ENCODE measurements around the gene ANKRD13D.
A peak's percentile ranks its signal among the peaks of the same experiment; 100 is the strongest.

Gene ANKRD13D

GRCh38 chr11:67271541-67272284, 17.4 kb upstream of the ANKRD13D start:
- Histone ChIP-seq H3K9me3 (ENCODE audit: control insufficient read depth, insufficient read depth, low read length) (no peaks in the 10 kb centered on the region), H3K4me1 (ENCODE audit: control insufficient read depth, insufficient read depth, low read length) (peaks cover 16% of the 10 kb centered on the region), H3K36me3 (ENCODE audit: control insufficient read depth, insufficient read depth, low read length) (peaks cover 17% of the 10 kb centered on the region), H3K27me3 (ENCODE audit: control insufficient read depth, insufficient read depth, low read length) (no peaks in the 10 kb centered on the region), H3K4me3 (ENCODE audit: low read depth, low read length) (no peak overlapping the region), H3K9ac (ENCODE audit: low read depth, low read length) (no peak overlapping the region)

GRCh38 chr11:67272327-67273259, 16.5 kb upstream of the ANKRD13D start:
- H3K4me3 ChIP-seq (ENCODE audit: low read depth, low read length) = no peak overlapping the region
- H3K9me3 ChIP-seq (ENCODE audit: control insufficient read depth, insufficient read depth, low read length) = no peaks in the 10 kb centered on the region
- no peaks in the 10 kb centered on the region for H3K27me3 ChIP-seq (ENCODE audit: control insufficient read depth, insufficient read depth, low read length)
- peaks cover 16% of the 10 kb centered on the region for H3K4me1 ChIP-seq (ENCODE audit: control insufficient read depth, insufficient read depth, low read length)
- H3K9ac ChIP-seq (ENCODE audit: low read depth, low read length) = no peak overlapping the region
- H3K36me3 ChIP-seq (ENCODE audit: control insufficient read depth, insufficient read depth, low read length) = peaks cover 17% of the 10 kb centered on the region

GRCh38 chr11:67273260-67273990, 15.7 kb upstream of the ANKRD13D start:
- H3K4me3 ChIP-seq (ENCODE audit: low read depth, low read length) = no peak overlapping the region
- H3K36me3 ChIP-seq (ENCODE audit: control insufficient read depth, insufficient read depth, low read length) = peaks cover 19% of the 10 kb centered on the region
- no peak overlapping the region for H3K9ac ChIP-seq (ENCODE audit: low read depth, low read length)
- peaks cover 16% of the 10 kb centered on the region for H3K4me1 ChIP-seq (ENCODE audit: control insufficient read depth, insufficient read depth, low read length)
- no peaks in the 10 kb centered on the region for H3K27me3 ChIP-seq (ENCODE audit: control insufficient read depth, insufficient read depth, low read length)
- H3K9me3 ChIP-seq (ENCODE audit: control insufficient read depth, insufficient read depth, low read length) = no peaks in the 10 kb centered on the region

- Histone ChIP-seq H3K9ac (ENCODE audit: low read depth, low read length) (no peak overlapping the region), H3K4me3 (ENCODE audit: low read depth, low read length) (no peak overlapping the region), H3K36me3 (ENCODE audit: control insufficient read depth, insufficient read depth, low read length) (peaks cover 23% of the 10 kb centered on the region), H3K9me3 (ENCODE audit: control insufficient read depth, insufficient read depth, low read length) (no peaks in the 10 kb centered on the region), H3K4me1 (ENCODE audit: control insufficient read depth, insufficient read depth, low read length) (peaks cover 11% of the 10 kb centered on the region), H3K27me3 (ENCODE audit: control insufficient read depth, insufficient read depth, low read length) (no peaks in the 10 kb centered on the region)
These were observed 14.1 kb upstream of the ANKRD13D start for GRCh38 chr11:67274768-67275605.

- H3K4me3 ChIP-seq (ENCODE audit: low read depth, low read length) = no peak overlapping the region
- no peaks in the 10 kb centered on the region for H3K27me3 ChIP-seq (ENCODE audit: control insufficient read depth, insufficient read depth, low read length)
- peaks cover 30% of the 10 kb centered on the region for H3K36me3 ChIP-seq (ENCODE audit: control insufficient read depth, insufficient read depth, low read length)
- H3K4me1 ChIP-seq (ENCODE audit: control insufficient read depth, insufficient read depth, low read length) = peaks cover 6% of the 10 kb centered on the region
- H3K9me3 ChIP-seq (ENCODE audit: control insufficient read depth, insufficient read depth, low read length) = no peaks in the 10 kb centered on the region
- H3K9ac ChIP-seq (ENCODE audit: low read depth, low read length) = no peak overlapping the region
These were observed 13.3 kb upstream of the ANKRD13D start for GRCh38 chr11:67275606-67276409.

GRCh38 chr11:67276781-67277230, 12.3 kb upstream of the ANKRD13D start:
- no peak overlapping the region for H3K4me3 ChIP-seq (ENCODE audit: low read depth, low read length)
- no peak overlapping the region for H3K9ac ChIP-seq (ENCODE audit: low read depth, low read length)
- H3K36me3 ChIP-seq (ENCODE audit: control insufficient read depth, insufficient read depth, low read length) = peaks cover 38% of the 10 kb centered on the region
- H3K27me3 ChIP-seq (ENCODE audit: control insufficient read depth, insufficient read depth, low read length) = no peaks in the 10 kb centered on the region
- H3K4me1 ChIP-seq (ENCODE audit: control insufficient read depth, insufficient read depth, low read length) = no peaks in the 10 kb centered on the region
- no peaks in the 10 kb centered on the region for H3K9me3 ChIP-seq (ENCODE audit: control insufficient read depth, insufficient read depth, low read length)

- Histone ChIP-seq H3K4me3 (ENCODE audit: low read depth, low read length) (no peak overlapping the region), H3K36me3 (ENCODE audit: control insufficient read depth, insufficient read depth, low read length) (peaks cover 38% of the 10 kb centered on the region), H3K9me3 (ENCODE audit: control insufficient read depth, insufficient read depth, low read length) (no peaks in the 10 kb centered on the region), H3K9ac (ENCODE audit: low read depth, low read length) (peak overlapping the region; percentile 66), H3K27me3 (ENCODE audit: control insufficient read depth, insufficient read depth, low read length) (no peaks in the 10 kb centered on the region), H3K4me1 (ENCODE audit: control insufficient read depth, insufficient read depth, low read length) (no peaks in the 10 kb centered on the region)
These were observed 11.7 kb upstream of the ANKRD13D start for GRCh38 chr11:67277231-67277961.

GRCh38 chr11:67278135-67278938, 10.8 kb upstream of the ANKRD13D start:
- Histone ChIP-seq H3K9me3 (ENCODE audit: control insufficient read depth, insufficient read depth, low read length) (no peaks in the 10 kb centered on the region), H3K4me3 (ENCODE audit: low read depth, low read length) (no peak overlapping the region), H3K36me3 (ENCODE audit: control insufficient read depth, insufficient read depth, low read length) (peaks cover 40% of the 10 kb centered on the region), H3K27me3 (ENCODE audit: control insufficient read depth, insufficient read depth, low read length) (no peaks in the 10 kb centered on the region), H3K9ac (ENCODE audit: low read depth, low read length) (peak overlapping the region; percentile 37), H3K4me1 (ENCODE audit: control insufficient read depth, insufficient read depth, low read length) (no peaks in the 10 kb centered on the region)

- peaks cover 45% of the 10 kb centered on the region for H3K36me3 ChIP-seq (ENCODE audit: control insufficient read depth, insufficient read depth, low read length)
- no peaks in the 10 kb centered on the region for H3K27me3 ChIP-seq (ENCODE audit: control insufficient read depth, insufficient read depth, low read length)
- H3K4me1 ChIP-seq (ENCODE audit: control insufficient read depth, insufficient read depth, low read length) = no peaks in the 10 kb centered on the region
- no peaks in the 10 kb centered on the region for H3K9me3 ChIP-seq (ENCODE audit: control insufficient read depth, insufficient read depth, low read length)
- H3K4me3 ChIP-seq (ENCODE audit: low read depth, low read length) = no peak overlapping the region
- H3K9ac ChIP-seq (ENCODE audit: low read depth, low read length) = no peak overlapping the region
These were observed 10.0 kb upstream of the ANKRD13D start for GRCh38 chr11:67278939-67279588.
